22Rv1 (cell line): Measurements from ENCODE around the gene U2AF1L4.

Experiments
- CTCF ChIP-seq: fragments of 450-650 bp; IDR thresholded peaks from 2 replicates; pipeline ENCODE4 v1.5.1; 2017; ENCODE audit warnings: mild to moderate bottlenecking
- ZFX ChIP-seq: fragments of 450-650 bp; IDR thresholded peaks from 2 replicates; pipeline ENCODE4 v1.6.1; 2017; ENCODE audit warnings: antibody characterized with exemption, borderline replicate concordance

GRCh38 chr19:35703343-35703742, 41.9 kb downstream of the U2AF1L4 start:
- TF ChIP-seq CTCF (no peak), ZFX (no peak)
